HG02610 (cell line): ENCODE data around the gene COMMD1.
"Not testable (repeated sequence)": the region's sequence is repeated elsewhere in the genome, so short reads cannot be mapped to it uniquely, and the experiment has no call there.

Source experiments
- ATAC-seq: cut with Tn5 transposase; IDR thresholded peaks from one replicate; pipeline ENCODE4 v1.9.1; 2021; ENCODE audit warnings: mild to moderate bottlenecking, moderate library complexity; ENCODE audit not compliant: unreplicated experiment

COMMD1 gene

GRCh38 chr2:62014102-62014501 is 108.6 kb downstream of the COMMD1 start:
- no peak for ATAC-seq

GRCh38 chr2:62016957-62017356 is 111.5 kb downstream of the COMMD1 start:
- ATAC-seq: no peak

GRCh38 chr2:62029910-62030309 is 124.4 kb downstream of the COMMD1 start:
- no peak for ATAC-seq

- no peak for ATAC-seq
Measured at GRCh38 chr2:62030902-62031301, 125.4 kb downstream of the COMMD1 start.

- no peak for ATAC-seq
Measured at GRCh38 chr2:62032096-62032495, 126.6 kb downstream of the COMMD1 start.

GRCh38 chr2:62034715-62035114 is 129.2 kb downstream of the COMMD1 start:
- ATAC-seq: no peak

GRCh38 chr2:62036229-62036628 is 130.8 kb downstream of the COMMD1 start:
- no peak for ATAC-seq

GRCh38 chr2:62036761-62037250 is 131.3 kb downstream of the COMMD1 start:
- no peak for ATAC-seq

- peak; percentile 99 for ATAC-seq
Measured at GRCh38 chr2:62038975-62039771, 133.7 kb downstream of the COMMD1 start.

GRCh38 chr2:62040926-62041325 is 135.5 kb downstream of the COMMD1 start:
- ATAC-seq: no peak

- ATAC-seq: not testable (repeated sequence)
Measured at GRCh38 chr2:62041701-62042385, 136.4 kb downstream of the COMMD1 start.

GRCh38 chr2:62042400-62042799 is 136.9 kb downstream of the COMMD1 start:
- no peak for ATAC-seq

GRCh38 chr2:62042944-62043343 is 137.5 kb downstream of the COMMD1 start:
- no peak for ATAC-seq

- ATAC-seq: no peak
Measured at GRCh38 chr2:62045017-62045543, 139.6 kb downstream of the COMMD1 start.

GRCh38 chr2:62046141-62046540 is 140.7 kb downstream of the COMMD1 start:
- no peak for ATAC-seq

- no peak for ATAC-seq
Measured at GRCh38 chr2:62050456-62051045, 145.1 kb downstream of the COMMD1 start.

- no peak for ATAC-seq
Measured at GRCh38 chr2:62054029-62054791, 148.7 kb downstream of the COMMD1 start.

- no peak for ATAC-seq
Measured at GRCh38 chr2:62054916-62055450, 149.5 kb downstream of the COMMD1 start.

GRCh38 chr2:62055724-62056336 is 150.4 kb downstream of the COMMD1 start:
- ATAC-seq: no peak

GRCh38 chr2:62056341-62056740 is 150.9 kb downstream of the COMMD1 start:
- ATAC-seq: no peak
